Ovary (tissue), 9 donors: ENCODE measurements around the gene ADM. TPM values are rescaled to one million over a fixed set of nuclear protein-coding genes. Genes with fewer than 3 reads are reported as not detected.

Experiments
- DNase-seq, 5 donors: peaks; one replicate each; pipeline ENCODE4 v3.0.0-alpha.2; 2019 to 2020
- H3K27ac ChIP-seq, 2 donors: fragments of 200-600 bp; one replicate each; pipeline versions ENCODE4 v1.5.1 to v1.8.0; 2019 to 2022
- H3K27me3 ChIP-seq: fragments of 200-600 bp; one replicate; pipeline ENCODE4 v1.8.0; 2022
- H3K36me3 ChIP-seq: fragments of 200-600 bp; sonication (generic); one replicate; pipeline ENCODE4 v1.5.1; 2019
- H3K4me1 ChIP-seq: one replicate; pipeline ENCODE4 v1.8.1; 2013; ENCODE audit warnings: mild to moderate bottlenecking, moderate library complexity; ENCODE audit not compliant: insufficient read depth
- H3K4me3 ChIP-seq: fragments of 200-600 bp; sonication (generic); one replicate; pipeline ENCODE4 v1.5.1; 2017
- H3K9me3 ChIP-seq, 2 donors: fragments of 200-600 bp in 1 of 2; sonication (generic) in 1 of 2; one replicate each; pipeline versions ENCODE4 v1.5.1 to v1.8.1; 2013 to 2019; ENCODE audit warnings: mild to moderate bottlenecking in 1 of 2, moderate library complexity in 1 of 2
- CTCF ChIP-seq, 3 donors: fragments of 450-650 bp in 2 of 3; fragments of 200-600 bp in 1 of 3; IDR thresholded peaks; one replicate each; pipeline versions ENCODE4 v1.5.1 to v1.8.0; 2016 to 2022; ENCODE audit warnings: antibody characterized with exemption in 3 of 3, mild to moderate bottlenecking in 1 of 3
- EP300 ChIP-seq: sonication (generic); formaldehyde crosslinking; IDR thresholded peaks from one replicate; pipeline ENCODE4 v1.6.1; 2017; ENCODE audit warnings: antibody characterized with exemption
- POLR2A ChIP-seq: fragments of 450-650 bp; IDR thresholded peaks from one replicate; pipeline ENCODE4 v1.6.1; 2017; ENCODE audit warnings: antibody characterized with exemption, mild to moderate bottlenecking, moderate library complexity
- WGBS, 3 donors: extraction: QIAGEN DNeasy Blood & Tissue Kit in 1 of 3; methylation state at CpG; one replicate each; pipeline versions ENCODE4 v1.1.5 to v1.1.7; 2013 to 2017; 5-methylcytosine and 5-hydroxymethylcytosine counted together
- intact Hi-C, 4 donors: fragments of 100-400 bp; cut with DNase I; formaldehyde crosslinking; loops; one replicate each; pipeline versions ENCODE4 v1.11.0 to v1.15.1; 2022 to 2023
- polyA plus RNA-seq, 2 donors: library from polyadenylated mRNA; stranded (reverse); fragments of 200-250 nt in 1 of 2; fragments of 350-450 nt in 1 of 2; fragmentation: Illumina TruSeq in 1 of 2; extraction: RNeasy Lipid Tissue Mini Kit (QIAGEN cat#74804) in 1 of 2; gene quantifications; one replicate each; pipeline ENCODE4 v1.2.3, GENCODE V29; 2013 to 2014
- total RNA-seq, 7 donors: library from RNA; depleted of rRNA in 2 of 7; stranded (reverse); fragments of >200 nt in 2 of 7; fragmentation: NEBNext Ultra II Directional in 3 of 7; extraction: Animal tissue kit (Norgen Biotek cat#: 25700) in 3 of 7; gene quantifications; one replicate each; pipeline versions ENCODE4 v1.1.0 to v1.2.4, GENCODE V29; 2016 to 2023
- donor health status: DM: no; HTN: no; CAD: no; lungs with moderate emphysema.
- donor health status: DM: no; HTN: no; CAD: no.
- donor health status: Bipolar disorder and iron deficiency.
- donor health status: DM: yes; HTN: yes; CAD: no.
- donor health status: DM: no; HTN: no; CAD: no.
- donor health status: DM: yes; HTN: yes; CAD: no.

Gene ADM
- total and polyA plus RNA-seq, 9 donors, result 8.2 to 83.8 (median 32.1) TPM

GRCh38 chr11:10318527-10318802, 13.6 kb downstream of the ADM start:
- Histone ChIP-seq H3K36me3 (no peaks in the 10 kb centered on the region), H3K27ac (no peak overlapping the region), H3K27me3 (no peaks in the 10 kb centered on the region), H3K9me3 (no peaks in the 10 kb centered on the region), H3K4me3 (no peak overlapping the region), H3K4me1 (peaks cover 18% of the 10 kb centered on the region)
- no peak for DNase-seq
- intact Hi-C loops, result no loop called here
- TF ChIP-seq POLR2A (no peak), CTCF (IDR thresholded peaks at IDR 0.05) (no peak), EP300 (no peak)
- WGBS, 3 donors, result 79 to 87% (median 84%) methylated on average over 3 of the region's 3 CpGs

- intact Hi-C loops, result loop anchor here in 2 of 4 donors (5.0 to 10.0 kb wide), 2 partner anchors 415 to 563 kb away; no protein-coding TSS in a partner anchor
- TF ChIP-seq CTCF (IDR thresholded peaks at IDR 0.05) (no peak), EP300 (no peak), POLR2A (no peak)
- Histone ChIP-seq H3K27me3 (no peaks in the 10 kb centered on the region), H3K4me1 (peaks cover 25% of the 10 kb centered on the region), H3K4me3 (no peak overlapping the region), H3K9me3 (no peaks in the 10 kb centered on the region), H3K27ac (no peak overlapping the region), H3K36me3 (no peaks in the 10 kb centered on the region)
- no peak for DNase-seq
- 47 to 59% (median 50%) methylated on average over 6 of the region's 6 CpGs for WGBS, 3 donors
Measured at GRCh38 chr11:10319702-10320558, 15.1 kb downstream of the ADM start.

GRCh38 chr11:10320736-10321465, 16.0 kb downstream of the ADM start:
- WGBS, 3 donors, result 43 to 66% (median 58%) methylated on average over 4 of the region's 4 CpGs
- H3K27ac ChIP-seq, result no peak overlapping the region

More at GRCh38 chr11:10320736-10321465, 16.0 kb downstream of the ADM start:
- Histone ChIP-seq H3K4me3 (no peak overlapping the region), H3K9me3 (no peaks in the 10 kb centered on the region), H3K36me3 (no peaks in the 10 kb centered on the region), H3K4me1 (peaks cover 29% of the 10 kb centered on the region), H3K27me3 (no peaks in the 10 kb centered on the region)
- no peak for DNase-seq
- no peak for TF ChIP-seq CTCF (IDR thresholded peaks at IDR 0.05)
- no peak for TF ChIP-seq EP300
- TF ChIP-seq POLR2A, result no peak
- intact Hi-C loops, result loop anchor here in 2 of 4 donors (5.0 to 10.0 kb wide), 2 partner anchors 414 to 564 kb away; no protein-coding TSS in a partner anchor
